Mesothelial cell of epicardium (in vitro differentiated cells): ENCODE measurements around the gene RTN4R. TPM values are rescaled to one million over a fixed set of nuclear protein-coding genes. Genes with fewer than 3 reads are reported as not detected.

Experiments used
- DNase-seq, 2 experiments: peaks; one replicate each; pipeline ENCODE4 v3.0.0; 2021; ENCODE audit warnings: low spot score in 2 of 2; ENCODE audit not compliant: unreplicated experiment in 2 of 2
- H3K27ac Mint-ChIP-seq: 2 replicates; pipeline ENCODE4 v1.8.0; 2021; ENCODE audit warnings: mixed read lengths
- H3K27me3 Mint-ChIP-seq: 2 replicates; pipeline ENCODE4 v1.8.0; 2021; ENCODE audit warnings: low read depth, mixed read lengths
- H3K36me3 Mint-ChIP-seq: 2 replicates; pipeline ENCODE4 v1.8.0; 2021; ENCODE audit warnings: mixed read lengths
- H3K4me1 Mint-ChIP-seq: 2 replicates; pipeline ENCODE4 v1.8.0; 2021; ENCODE audit warnings: mixed read lengths
- H3K4me3 Mint-ChIP-seq: 2 replicates; pipeline ENCODE4 v1.8.0; 2021; ENCODE audit warnings: mild to moderate bottlenecking, moderate library complexity, mixed read lengths
- H3K9me3 Mint-ChIP-seq: 2 replicates; pipeline ENCODE4 v1.8.0; 2021; ENCODE audit warnings: mixed read lengths
- CTCF ChIP-seq: fragments of 200-600 bp; sonication (generic); IDR thresholded peaks from one replicate; pipeline ENCODE4 v1.5.0; 2021; ENCODE audit warnings: antibody characterized with exemption; ENCODE audit not compliant: unreplicated experiment
- total RNA-seq: library from RNA; stranded (reverse); gene quantifications from 3 replicates; pipeline ENCODE4 v1.2.1, GENCODE V29; 2021

The RTN4R gene
- total RNA-seq, 1 donor from 2014 or later: 10.0 TPM

GRCh38 chr22:20259327-20259688 lies 8.8 kb downstream of the RTN4R start:
- H3K27me3 Mint-ChIP-seq: no peaks in the 10 kb centered on the region
- no peaks in the 10 kb centered on the region for H3K9me3 Mint-ChIP-seq
- H3K27ac Mint-ChIP-seq: no peak overlapping the region
- no peak overlapping the region for H3K4me3 Mint-ChIP-seq
- TF ChIP-seq CTCF: no peak
- peaks cover 13% of the 10 kb centered on the region for H3K4me1 Mint-ChIP-seq
- no peaks in the 10 kb centered on the region for H3K36me3 Mint-ChIP-seq
- no peak for DNase-seq

- no peak overlapping the region for H3K27ac Mint-ChIP-seq
- H3K27me3 Mint-ChIP-seq: no peaks in the 10 kb centered on the region
- no peaks in the 10 kb centered on the region for H3K9me3 Mint-ChIP-seq
- DNase-seq: no peak
- no peak overlapping the region for H3K4me3 Mint-ChIP-seq
- no peaks in the 10 kb centered on the region for H3K36me3 Mint-ChIP-seq
- peaks cover 13% of the 10 kb centered on the region for H3K4me1 Mint-ChIP-seq
- no peak for TF ChIP-seq CTCF
Observed at GRCh38 chr22:20258584-20259326, 9.4 kb downstream of the RTN4R start.

GRCh38 chr22:20258021-20258299 lies 10.2 kb downstream of the RTN4R start:
- no peak for TF ChIP-seq CTCF
- H3K9me3 Mint-ChIP-seq: no peaks in the 10 kb centered on the region
- no peaks in the 10 kb centered on the region for H3K36me3 Mint-ChIP-seq
- no peak for DNase-seq
- H3K27me3 Mint-ChIP-seq: no peaks in the 10 kb centered on the region
- no peak overlapping the region for H3K27ac Mint-ChIP-seq
- no peak overlapping the region for H3K4me3 Mint-ChIP-seq
- H3K4me1 Mint-ChIP-seq: peaks cover 13% of the 10 kb centered on the region

GRCh38 chr22:20257212-20258020 lies 10.7 kb downstream of the RTN4R start:
- no peak for TF ChIP-seq CTCF
- peaks cover 13% of the 10 kb centered on the region for H3K4me1 Mint-ChIP-seq
- no peak overlapping the region for H3K27ac Mint-ChIP-seq
- H3K36me3 Mint-ChIP-seq: no peaks in the 10 kb centered on the region
- DNase-seq: no peak
- H3K4me3 Mint-ChIP-seq: no peak overlapping the region
- H3K27me3 Mint-ChIP-seq: no peaks in the 10 kb centered on the region
- H3K9me3 Mint-ChIP-seq: no peaks in the 10 kb centered on the region

GRCh38 chr22:20256551-20257211 lies 11.4 kb downstream of the RTN4R start:
- Mint-ChIP-seq H3K27ac (no peak overlapping the region), H3K36me3 (no peaks in the 10 kb centered on the region), H3K4me3 (no peak overlapping the region), H3K27me3 (no peaks in the 10 kb centered on the region), H3K4me1 (peaks cover 13% of the 10 kb centered on the region), H3K9me3 (no peaks in the 10 kb centered on the region)
- DNase-seq: no peak
- TF ChIP-seq CTCF: no peak
